Spleen (tissue), 11 donors: ENCODE data around the gene FAM83C. TPM values are rescaled to one million over a fixed set of nuclear protein-coding genes. Genes with fewer than 3 reads are reported as not detected.

ENCODE experiments used
- DNase-seq: peaks from one replicate; pipeline ENCODE4 v3.0.0-alpha.2; 2020
- H3K27ac ChIP-seq, 8 donors: fragments of 200-600 bp; sonication (generic) in 7 of 8; 1 replicate in 4 of 8; 2 replicates in 4 of 8; pipeline versions ENCODE4 v1.5.0 to v1.8.0; 2016 to 2021; ENCODE audit warnings: inconsistent platforms in 4 of 8, mild to moderate bottlenecking in 4 of 8, moderate library complexity in 1 of 8
- H3K27me3 ChIP-seq, 7 donors: fragments of 200-600 bp; sonication (generic) in 6 of 7; replicated peaks in 1 of 7; 1 replicate in 4 of 7; 2 replicates in 3 of 7; pipeline versions ENCODE4 v1.5.0 to v1.8.0; 2016 to 2021; ENCODE audit warnings: inconsistent platforms in 3 of 7, mild to moderate bottlenecking in 1 of 7
- H3K36me3 ChIP-seq, 6 donors: fragments of 200-600 bp; sonication (generic) in 5 of 6; 1 replicate in 4 of 6; 2 replicates in 2 of 6; pipeline versions ENCODE4 v1.5.0 to v1.8.0; 2016 to 2021; ENCODE audit warnings: inconsistent platforms in 2 of 6
- H3K4me1 ChIP-seq, 6 donors: fragments of 200-600 bp; sonication (generic) in 5 of 6; 1 replicate in 3 of 6; 2 replicates in 3 of 6; pipeline versions ENCODE4 v1.5.0 to v1.8.0; 2016 to 2021; ENCODE audit warnings: inconsistent platforms in 3 of 6
- H3K4me3 ChIP-seq, 8 donors: fragments of 200-600 bp; sonication (generic) in 7 of 8; 1 replicate in 4 of 8; 2 replicates in 4 of 8; pipeline versions ENCODE4 v1.5.0 to v1.8.0; 2016 to 2021; ENCODE audit warnings: inconsistent platforms in 4 of 8, mild to moderate bottlenecking in 4 of 8, moderate library complexity in 2 of 8
- H3K9me3 ChIP-seq, 8 donors: fragments of 200-600 bp; sonication (generic) in 7 of 8; 1 replicate in 4 of 8; 2 replicates in 4 of 8; pipeline versions ENCODE4 v1.5.0 to v1.8.0; 2016 to 2021; ENCODE audit warnings: inconsistent platforms in 4 of 8
- CTCF ChIP-seq, 11 experiments: fragments of 200-600 bp in 7 of 11; fragments of 450-650 bp in 4 of 11; sonication (generic) in 4 of 11; IDR thresholded peaks in 8 of 11; conservative IDR thresholded peaks in 3 of 11; 1 replicate in 7 of 11; 2 replicates in 4 of 11; pipeline versions ENCODE4 v1.4.0 to v1.8.0; 2016 to 2021; ENCODE audit warnings: antibody characterized with exemption in 11 of 11, inconsistent platforms in 4 of 11, mild to moderate bottlenecking in 1 of 11
- POLR2A ChIP-seq, 3 donors: fragments of 450-650 bp; IDR thresholded peaks; one replicate each; pipeline ENCODE4 v1.5.1; 2017; ENCODE audit warnings: antibody characterized with exemption in 3 of 3, mild to moderate bottlenecking in 1 of 3
- POLR2AphosphoS5 ChIP-seq, 3 donors: sonication (generic); formaldehyde crosslinking; IDR thresholded peaks; one replicate each; pipeline ENCODE4 v1.5.1; 2017; ENCODE audit warnings: antibody characterized with exemption in 3 of 3
- WGBS, 5 donors: extraction: QIAGEN DNeasy Blood & Tissue Kit in 3 of 5; methylation state at CpG; one replicate each; pipeline versions ENCODE4 v1.1.5 to v1.1.7; 2013 to 2018; 5-methylcytosine and 5-hydroxymethylcytosine counted together
- intact Hi-C: fragments of 100-400 bp; cut with DNase I; formaldehyde crosslinking; loops from one replicate; pipeline ENCODE4 v1.15.0; 2023; ENCODE audit warnings: low total_unique reads
- polyA plus RNA-seq, 3 donors: library from polyadenylated mRNA; stranded (reverse); fragments of 200-250 nt; gene quantifications; one replicate each; pipeline ENCODE4 v1.2.1, GENCODE V29; 2013
- total RNA-seq, 7 donors: library from RNA; depleted of rRNA in 3 of 7; stranded (reverse); fragments of >200 nt in 3 of 7; fragmentation: NEBNext Ultra II Directional in 4 of 7; extraction: Animal tissue kit (Norgen Biotek cat#: 25700) in 4 of 7; gene quantifications; one replicate each; pipeline versions ENCODE4 v1.1.0 to v1.2.1, GENCODE V29; 2016 to 2021
- donor health status: healthy with polysubstance abuse.
- donor health status: DM: no; HTN: no; CAD: no; lungs with moderate emphysema.
- donor health status: DM: no; HTN: no; CAD: no.
- donor health status: Bipolar disorder and iron deficiency.
- donor health status: healthy.
- donor health status: DM: no; HTN: no; CAD: no.
- donor health status: DM: yes; HTN: yes; CAD: no.

The FAM83C gene
- total and polyA plus RNA-seq, 10 donors: not detected

- Histone ChIP-seq H3K9me3 (no peaks in the 10 kb centered on the region), H3K27ac (no peak overlapping the region), H3K4me1 (peaks cover 0 to 9% (median 0%) of the 10 kb centered on the region in 6 donors), H3K36me3 (peaks cover 0 to 48% (median 3%) of the 10 kb centered on the region in 6 donors), H3K27me3 (no peaks in the 10 kb centered on the region), H3K4me3 (no peak overlapping the region)
- intact Hi-C loops: no loop called here
- 89 to 99% (median 94%) methylated on average over 4 of the region's 4 CpGs for WGBS, 5 donors
- no peak for DNase-seq
- TF ChIP-seq POLR2A (IDR thresholded peaks at IDR 0.05) (no peak), CTCF (IDR thresholded peaks at IDR 0.05 in 8 of 11, conservative IDR thresholded peaks at IDR 0.05 in 3 of 11) (no peak), POLR2AphosphoS5 (IDR thresholded peaks at IDR 0.05) (no peak)
These were observed 35.1 kb upstream of the FAM83C start for GRCh38 chr20:35327074-35327976.

- Histone ChIP-seq H3K36me3 (peaks cover 0 to 49% (median 3%) of the 10 kb centered on the region in 6 donors), H3K27ac (no peak overlapping the region), H3K27me3 (no peaks in the 10 kb centered on the region), H3K9me3 (no peaks in the 10 kb centered on the region), H3K4me3 (no peak overlapping the region), H3K4me1 (peaks cover 0 to 9% (median 0%) of the 10 kb centered on the region in 6 donors)
- intact Hi-C loops: no loop called here
- TF ChIP-seq POLR2A (IDR thresholded peaks at IDR 0.05) (no peak), CTCF (IDR thresholded peaks at IDR 0.05 in 8 of 11, conservative IDR thresholded peaks at IDR 0.05 in 3 of 11) (no peak), POLR2AphosphoS5 (IDR thresholded peaks at IDR 0.05) (no peak)
- WGBS, 5 donors: 94 to 100% (median 96%) methylated on average over 3 of the region's 3 CpGs
- DNase-seq: no peak
These were observed 34.5 kb upstream of the FAM83C start for GRCh38 chr20:35326740-35327073.

- WGBS, 5 donors: 84 to 88% (median 85%) methylated on average over 11 of the region's 11 CpGs
- DNase-seq: no peak
- TF ChIP-seq POLR2A (IDR thresholded peaks at IDR 0.05): no peak
- TF ChIP-seq POLR2AphosphoS5 (IDR thresholded peaks at IDR 0.05): no peak
- no peak for TF ChIP-seq CTCF (IDR thresholded peaks at IDR 0.05 in 8 of 11, conservative IDR thresholded peaks at IDR 0.05 in 3 of 11)
These were observed 34.0 kb upstream of the FAM83C start for GRCh38 chr20:35326021-35326739.

GRCh38 chr20:35325401-35325800, 33.2 kb upstream of the FAM83C start:
- no peak for DNase-seq
- intact Hi-C loops: no loop called here
- TF ChIP-seq POLR2AphosphoS5 (IDR thresholded peaks at IDR 0.05) (no peak), POLR2A (IDR thresholded peaks at IDR 0.05) (no peak), CTCF (IDR thresholded peaks at IDR 0.05 in 8 of 11, conservative IDR thresholded peaks at IDR 0.05 in 3 of 11) (no peak)
- no peak overlapping the region for H3K27ac ChIP-seq
- H3K27me3 ChIP-seq: no peaks in the 10 kb centered on the region
- WGBS, 5 donors: 81 to 94% (median 88%) methylated on average over 6 of the region's 6 CpGs
- no peak overlapping the region for H3K4me3 ChIP-seq
- peaks cover 0 to 9% (median 0%) of the 10 kb centered on the region in 6 donors for H3K4me1 ChIP-seq
- no peaks in the 10 kb centered on the region for H3K9me3 ChIP-seq
- peaks cover 0 to 43% (median 1%) of the 10 kb centered on the region in 6 donors for H3K36me3 ChIP-seq

More at GRCh38 chr20:35326021-35326739, 34.0 kb upstream of the FAM83C start:
- no peak overlapping the region for H3K27ac ChIP-seq
- peaks cover 0 to 9% (median 0%) of the 10 kb centered on the region in 6 donors for H3K4me1 ChIP-seq
- H3K9me3 ChIP-seq: no peaks in the 10 kb centered on the region
- H3K36me3 ChIP-seq: peaks cover 0 to 49% (median 3%) of the 10 kb centered on the region in 6 donors
- no peaks in the 10 kb centered on the region for H3K27me3 ChIP-seq
- H3K4me3 ChIP-seq: no peak overlapping the region
- intact Hi-C loops: no loop called here
